ENCODE data around the gene C1QTNF2. TPM values are rescaled to one million over a fixed set of nuclear protein-coding genes. Genes with fewer than 3 reads are reported as not detected.

C1QTNF2 gene
- polyA plus RNA-seq, 1 donor from 2014 or later: 0.09 TPM

GRCh38 chr5:160371294-160371693 lies 868 bp upstream of the C1QTNF2 start:
- no peaks in the 10 kb centered on the region for H4K20me1 ChIP-seq (ENCODE audit: insufficient read depth)
- H3F3A ChIP-seq (ENCODE audit: insufficient read depth, low read length, poor library complexity, severe bottlenecking): no peaks in the 10 kb centered on the region
- H3K79me2 ChIP-seq (replicated peaks; ENCODE audit: insufficient read depth, low read length): no peaks in the 10 kb centered on the region
- peaks cover 12% of the 10 kb centered on the region for H3K27me3 ChIP-seq (ENCODE audit: insufficient read depth, low read depth, low read length)
- no peak overlapping the region for H2AFZ ChIP-seq (ENCODE audit: low read depth, low read length)
- no peaks in the 10 kb centered on the region for H3K9me3 ChIP-seq (ENCODE audit: low read length)
- no peak overlapping the region for H3K4me2 ChIP-seq (ENCODE audit: low read length)
- H3K9me2 ChIP-seq (ENCODE audit: insufficient read depth, low read length): no peaks in the 10 kb centered on the region
- no peak overlapping the region for H3K27ac ChIP-seq (ENCODE audit: low read length)
- H3K36me3 ChIP-seq (ENCODE audit: insufficient read depth, low read length): no peaks in the 10 kb centered on the region
- H3K9ac ChIP-seq (ENCODE audit: low read length): no peak overlapping the region
- TF ChIP-seq EP300 (conservative IDR thresholded peaks at IDR 0.05; ENCODE audit: poor library complexity, severe bottlenecking): no peak
- TF ChIP-seq POLR2AphosphoS5 (IDR thresholded peaks at IDR 0.05): no peak
- TF ChIP-seq REST (IDR thresholded peaks at IDR 0.05; ENCODE audit: borderline replicate concordance): no peak
- TF ChIP-seq RAD21 (conservative IDR thresholded peaks at IDR 0.05): no peak
- TF ChIP-seq SMC3 (conservative IDR thresholded peaks at IDR 0.05; ENCODE audit: poor library complexity): no peak
- TF ChIP-seq EZH2 (IDR thresholded peaks at IDR 0.05; ENCODE audit: borderline replicate concordance, insufficient read depth, low read length, poor library complexity, severe bottlenecking): no peak
- TF ChIP-seq CTCF (IDR thresholded peaks at IDR 0.05; ENCODE audit: poor library complexity, severe bottlenecking): no peak
- no peak for TF ChIP-seq TAF1 (IDR thresholded peaks at IDR 0.05; ENCODE audit: low read depth)
- no peak for TF ChIP-seq MXI1 (conservative IDR thresholded peaks at IDR 0.05; ENCODE audit: poor library complexity, severe bottlenecking)
- H3K4me3 ChIP-seq (ENCODE audit: low read length): no peak overlapping the region

DNA sequence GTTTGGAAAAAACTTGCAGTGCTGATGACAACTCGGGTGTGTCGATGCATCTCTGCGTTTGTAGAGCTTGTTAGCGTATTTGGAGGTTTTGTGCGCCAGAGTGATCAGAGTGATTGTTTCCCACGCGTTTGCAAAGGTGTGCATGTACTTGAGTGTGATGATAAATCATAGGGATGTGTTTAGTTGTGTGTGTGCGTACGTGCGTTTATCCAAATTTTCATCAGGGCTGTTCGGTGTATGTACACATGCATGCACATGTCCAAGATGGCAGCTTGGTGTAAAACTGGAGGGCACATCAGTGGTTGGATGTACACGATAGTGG lies 248 bp upstream of the C1QTNF2 start:
- Histone ChIP-seq H3K27ac (ENCODE audit: low read length) (no peak overlapping the region), H3K36me3 (ENCODE audit: insufficient read depth, low read length) (no peaks in the 10 kb centered on the region), H4K20me1 (ENCODE audit: insufficient read depth) (no peaks in the 10 kb centered on the region), H3F3A (ENCODE audit: insufficient read depth, low read length, poor library complexity, severe bottlenecking) (no peaks in the 10 kb centered on the region), H3K4me2 (ENCODE audit: low read length) (peak overlapping the region; percentile 22), H3K9ac (ENCODE audit: low read length) (peak overlapping the region; percentile 49), H3K4me3 (ENCODE audit: low read length) (peak overlapping the region; percentile 70), H3K79me2 (replicated peaks; ENCODE audit: insufficient read depth, low read length) (no peaks in the 10 kb centered on the region), H2AFZ (ENCODE audit: low read depth, low read length) (no peak overlapping the region), H3K27me3 (ENCODE audit: insufficient read depth, low read depth, low read length) (peaks cover 12% of the 10 kb centered on the region), H3K9me3 (ENCODE audit: low read length) (no peaks in the 10 kb centered on the region), H3K9me2 (ENCODE audit: insufficient read depth, low read length) (no peaks in the 10 kb centered on the region)
- TF ChIP-seq POLR2AphosphoS5 (IDR thresholded peaks at IDR 0.05) (no peak), MXI1 (conservative IDR thresholded peaks at IDR 0.05; ENCODE audit: poor library complexity, severe bottlenecking) (no peak), EZH2 (IDR thresholded peaks at IDR 0.05; ENCODE audit: borderline replicate concordance, insufficient read depth, low read length, poor library complexity, severe bottlenecking) (no peak), TAF1 (IDR thresholded peaks at IDR 0.05; ENCODE audit: low read depth) (no peak), REST (IDR thresholded peaks at IDR 0.05; ENCODE audit: borderline replicate concordance) (no peak)

All from neural cell (in vitro differentiated cells).